HG03439 (cell line): ENCODE data around the gene RBMXL3.

Source experiments
- ATAC-seq: cut with Tn5 transposase; IDR thresholded peaks from one replicate; pipeline ENCODE4 v1.9.1; 2021; ENCODE audit warnings: mild to moderate bottlenecking, moderate library complexity; ENCODE audit not compliant: unreplicated experiment

The RBMXL3 gene

DNA sequence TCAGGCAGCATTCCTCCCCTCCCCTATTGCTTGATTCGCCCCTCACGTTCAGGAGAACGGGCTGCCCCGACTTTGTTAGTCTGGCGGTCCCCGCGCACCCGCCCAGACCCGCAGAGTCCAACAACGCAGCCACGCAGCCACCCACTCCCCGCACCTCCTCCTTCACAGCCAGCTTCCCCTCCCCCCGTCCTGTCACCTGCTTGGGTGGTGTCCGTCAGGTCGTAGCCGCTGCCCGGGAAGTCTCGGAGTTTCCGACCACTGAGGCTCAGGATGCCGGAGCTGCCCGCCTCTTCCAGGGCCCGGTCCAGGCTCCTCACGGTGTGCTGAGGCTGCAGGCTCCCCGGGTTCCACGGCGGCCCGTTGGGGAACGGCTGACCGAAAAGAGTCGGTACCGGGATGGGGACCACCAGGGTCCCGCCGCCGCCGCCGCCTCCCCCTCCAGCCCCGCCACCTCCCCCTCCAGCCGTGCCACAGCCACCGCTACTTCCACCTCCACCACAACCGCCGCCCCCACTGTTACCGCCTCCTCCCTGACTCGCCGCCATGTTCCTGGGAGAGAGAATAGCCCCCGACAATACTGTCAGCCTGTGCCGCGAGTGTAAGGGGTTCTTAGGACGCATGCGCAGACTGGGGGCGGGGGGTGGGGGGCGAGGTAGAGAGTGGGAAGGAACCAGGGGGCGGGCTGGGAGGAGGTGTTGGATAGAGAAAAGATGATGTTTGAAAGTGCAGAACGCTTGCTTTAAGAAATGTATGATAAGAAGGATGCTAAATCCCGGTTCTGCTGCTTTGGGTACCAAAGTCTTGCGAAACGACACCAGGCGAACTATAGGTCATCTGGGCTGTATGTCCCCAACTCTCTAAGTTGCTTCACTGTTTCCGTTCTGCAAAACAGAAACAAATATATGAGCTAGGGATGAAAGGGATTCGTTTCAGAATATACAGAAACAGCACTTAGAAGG lies 44.6 kb downstream of the RBMXL3 start, which contains the start of gene LRCH2:
LRCH2 (minus strand) TSS at position 600 of the 959 bp plus-strand sequence; CDS start at position 545, 55 bp downstream.
- ATAC-seq = no peak

DNA sequence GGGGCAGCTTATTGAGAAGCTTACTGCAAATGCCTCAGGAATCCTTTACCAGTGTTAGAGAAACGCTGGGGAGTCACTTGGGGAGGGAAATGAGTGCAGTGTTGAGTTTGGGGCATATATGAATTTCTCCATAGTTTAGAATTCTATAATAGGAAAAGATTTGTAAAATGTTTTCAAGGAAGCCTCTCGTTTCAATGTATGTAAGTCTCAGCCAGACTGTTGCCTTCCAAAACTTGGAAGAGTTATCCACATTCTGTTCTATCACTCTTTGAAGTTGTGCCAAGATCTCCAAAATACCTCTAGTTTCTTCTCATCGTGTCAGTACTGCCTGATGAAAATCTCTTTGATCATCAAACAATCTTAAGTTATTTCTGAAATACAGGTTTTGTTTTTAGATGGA lies 45.3 kb downstream of the RBMXL3 start:
- ATAC-seq = no peak

DNA sequence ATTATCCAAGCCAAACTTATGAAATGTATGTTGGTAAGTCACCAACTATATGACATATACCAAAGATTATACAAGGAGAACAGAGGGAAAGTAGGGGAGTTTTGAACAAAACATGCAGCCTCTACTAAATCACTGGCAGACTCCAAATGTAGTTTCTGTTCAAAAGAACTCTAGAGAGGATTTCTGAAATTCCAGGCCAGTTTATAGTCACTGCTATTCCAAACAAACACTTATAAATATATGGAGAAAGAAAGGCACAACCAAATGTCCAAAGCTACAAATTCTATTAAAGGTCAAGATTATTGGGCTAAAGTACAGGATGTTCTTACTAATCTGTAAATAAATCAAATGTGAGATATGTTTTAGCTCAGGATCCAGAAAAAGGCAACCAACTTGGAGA lies 47.4 kb downstream of the RBMXL3 start:
- ATAC-seq = no peak

DNA sequence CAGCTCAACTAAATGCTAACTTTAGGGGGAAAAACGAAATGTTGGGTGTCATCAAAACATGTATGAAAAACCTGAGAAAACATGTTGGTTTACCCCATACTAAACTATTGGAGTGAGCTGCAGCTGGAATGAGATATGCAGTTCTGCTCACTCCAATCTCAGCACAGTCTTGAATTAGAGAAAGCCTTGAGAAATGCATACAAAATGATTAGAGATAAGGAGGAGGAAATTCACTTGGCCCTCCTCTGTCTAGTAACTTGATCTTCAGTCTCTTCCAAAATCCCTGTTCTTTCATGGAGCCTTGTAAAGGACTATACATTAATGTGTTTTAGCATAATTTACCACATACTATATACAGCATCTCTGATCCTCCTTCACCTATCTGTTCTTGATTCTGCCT lies 47.8 kb downstream of the RBMXL3 start:
- no peak for ATAC-seq
